GM23248 (cell line): Measurements from ENCODE around the gene PSMB5. TPM values are rescaled to one million over a fixed set of nuclear protein-coding genes. Genes with fewer than 3 reads are reported as not detected.

Experiments
- DNase-seq: peaks from one replicate; pipeline ENCODE4 v3.0.0-alpha.2; 2015
- H2AFZ ChIP-seq: fragments of 200-600 bp; sonication (generic); 2 replicates; pipeline ENCODE4 v1.6.1; 2016; ENCODE audit warnings: antibody characterized with exemption
- H3F3A ChIP-seq: fragments of 200-600 bp; sonication (generic); 2 replicates; pipeline ENCODE4 v1.6.1; 2016; ENCODE audit warnings: mild to moderate bottlenecking, antibody characterized with exemption, mixed run types; ENCODE audit not compliant: insufficient read depth
- H3K27ac ChIP-seq: fragments of 200-600 bp; sonication (generic); 2 replicates; pipeline ENCODE4 v1.5.1; 2016; ENCODE audit warnings: mild to moderate bottlenecking
- H3K27me3 ChIP-seq: fragments of 200-600 bp; sonication (generic); replicated peaks from 2 replicates; pipeline ENCODE4 v1.6.1; 2016; ENCODE audit warnings: mild to moderate bottlenecking; ENCODE audit not compliant: insufficient read depth
- H3K36me3 ChIP-seq: fragments of 200-600 bp; sonication (generic); 2 replicates; pipeline ENCODE4 v1.6.1; 2016; ENCODE audit warnings: low read depth, mild to moderate bottlenecking
- H3K4me1 ChIP-seq: fragments of 200-600 bp; sonication (generic); 2 replicates; pipeline ENCODE4 v1.6.1; 2016; ENCODE audit warnings: mild to moderate bottlenecking; ENCODE audit not compliant: insufficient read depth
- H3K4me2 ChIP-seq: fragments of 200-600 bp; sonication (generic); one replicate; pipeline ENCODE4 v1.6.1; 2016; ENCODE audit warnings: mild to moderate bottlenecking; ENCODE audit not compliant: unreplicated experiment
- H3K4me3 ChIP-seq: fragments of 200-600 bp; sonication (generic); 2 replicates; pipeline ENCODE4 v1.5.1; 2016; ENCODE audit warnings: mild to moderate bottlenecking
- H3K79me2 ChIP-seq: fragments of 200-600 bp; sonication (generic); 2 replicates; pipeline ENCODE4 v1.6.1; 2016; ENCODE audit warnings: mild to moderate bottlenecking; ENCODE audit not compliant: insufficient read depth
- H3K9ac ChIP-seq: fragments of 200-600 bp; sonication (generic); 2 replicates; pipeline ENCODE4 v1.6.1; 2016; ENCODE audit warnings: mild to moderate bottlenecking
- H3K9me2 ChIP-seq: fragments of 200-600 bp; sonication (generic); 2 replicates; pipeline ENCODE4 v1.6.1; 2016; ENCODE audit warnings: mixed run types, mild to moderate bottlenecking, moderate library complexity; ENCODE audit not compliant: insufficient read depth
- H3K9me3 ChIP-seq: fragments of 200-600 bp; sonication (generic); one replicate; pipeline ENCODE4 v1.6.1; 2017; ENCODE audit warnings: low read depth
- H4K20me1 ChIP-seq: fragments of 200-600 bp; sonication (generic); 2 replicates; pipeline ENCODE4 v1.6.0; 2016; ENCODE audit not compliant: insufficient read depth
- EZH2 ChIP-seq: fragments of 200-600 bp; sonication (generic); IDR thresholded peaks from 2 replicates; pipeline ENCODE4 v1.6.1; 2018; ENCODE audit warnings: antibody characterized with exemption, mild to moderate bottlenecking; ENCODE audit not compliant: insufficient read depth, poor library complexity, severe bottlenecking
- EZH2phosphoT487 ChIP-seq: fragments of 200-600 bp; sonication (generic); IDR thresholded peaks from 2 replicates; pipeline ENCODE4 v1.6.1; 2018; ENCODE audit warnings: antibody characterized with exemption, moderate library complexity, mild to moderate bottlenecking, low read depth; ENCODE audit not compliant: insufficient read depth
- WGBS, 2 experiments: methylation state at CpG; one replicate each; pipeline ENCODE4 v1.1.6; 2015 to 2017; ENCODE audit warnings: low lambda C conversion rate in 2 of 2, low coverage in 1 of 2; ENCODE audit errors: missing lambda C conversion rate in 2 of 2; 5-methylcytosine and 5-hydroxymethylcytosine counted together
- in situ Hi-C: fragments of 300-500 bp; cut with MboI; formaldehyde crosslinking; loops from 2 replicates; pipeline ENCODE4 v1.15.0; 2020
- polyA plus RNA-seq: library from polyadenylated mRNA; unstranded; fragments of >200 nt; fragmentation: Nextera tagmentation; extraction: Ambion mirVana; gene quantifications from 2 replicates; pipeline ENCODE4 v1.2.1, GENCODE V29; 2016
- total RNA-seq: library from RNA; depleted of rRNA; stranded (reverse); fragments of >200 nt; shearing (Covaris generic); gene quantifications from 2 replicates; pipeline ENCODE4 v1.2.3, GENCODE V29; 2014

Gene PSMB5
- total and polyA plus RNA-seq, 2 experiments from 2014 or later, result 263 to 274 TPM

- peak within 1 kb of the TSS; percentile 74 for H3K4me2 ChIP-seq
- H3K9me3 ChIP-seq, result no peaks in the 10 kb centered on the region
- no peak for TF ChIP-seq EZH2
- TF ChIP-seq EZH2phosphoT487, result no peak
- H3K36me3 ChIP-seq, result no peaks in the 10 kb centered on the region
- in situ Hi-C loops, result no loop called here
- peak within 1 kb of the TSS; percentile 78 for H3K4me3 ChIP-seq
- 1 to 2% methylated on average over 17 to 38 of the region's 40 CpGs for WGBS, 2 experiments
- peak within 1 kb of the TSS; percentile 76 for H3K9ac ChIP-seq
- no peaks in the 10 kb centered on the region for H3K9me2 ChIP-seq
- no peaks in the 10 kb centered on the region for H3K27me3 ChIP-seq
- peaks cover 5% of the 10 kb centered on the region; the same call in 1 of the 2 replicates for H3K79me2 ChIP-seq
- DNase-seq, result peak; percentile 89
- peak within 1 kb of the TSS; percentile 90 for H2AFZ ChIP-seq
- peaks cover 22% of the 10 kb centered on the region for H3K4me1 ChIP-seq
- H3F3A ChIP-seq, result peaks cover 25% of the 10 kb centered on the region; the same call in 1 of the 2 replicates
- no peaks in the 10 kb centered on the region for H4K20me1 ChIP-seq
- peak within 1 kb of the TSS; percentile 46 for H3K27ac ChIP-seq
Observed at GRCh38 chr14:23009939-23010726, 24.6 kb downstream of the PSMB5 start, which contains the start of gene C14orf93. C14orf93 (minus strand) TSS chr14:23010143; CDS start chr14:22999023, 11,120 bp downstream.

DNA sequence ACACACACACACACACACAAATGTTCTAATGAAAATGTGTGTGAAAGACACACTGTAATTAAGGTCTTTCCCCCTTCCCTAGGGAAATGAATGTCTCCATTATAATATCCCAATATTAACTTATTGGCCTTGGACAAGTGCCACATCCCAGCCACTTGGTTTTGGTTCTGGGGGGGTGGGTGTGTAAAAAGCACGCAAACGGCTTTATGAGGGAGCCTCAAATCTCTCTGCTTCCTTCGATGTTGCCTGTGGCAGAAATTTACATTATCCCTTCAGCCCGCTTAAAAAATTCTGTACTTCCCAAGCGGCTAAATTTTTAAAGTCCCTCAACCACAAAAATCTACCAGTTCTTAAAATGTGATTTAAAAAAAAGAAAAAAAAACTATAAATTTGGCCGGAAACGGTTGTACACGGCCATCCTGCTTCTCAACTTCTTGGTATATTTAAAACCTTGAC lies 25.2 kb downstream of the PSMB5 start:
- Histone ChIP-seq H3K9ac (peak overlapping the region; percentile 76), H3K4me2 (peak overlapping the region; percentile 74), H3K9me2 (no peaks in the 10 kb centered on the region), H3F3A (peaks cover 25% of the 10 kb centered on the region; the same call in 1 of the 2 replicates), H3K79me2 (peaks cover 5% of the 10 kb centered on the region; the same call in 1 of the 2 replicates), H3K27ac (peak overlapping the region; percentile 46), H3K27me3 (no peaks in the 10 kb centered on the region), H4K20me1 (no peaks in the 10 kb centered on the region), H3K9me3 (no peaks in the 10 kb centered on the region), H3K4me3 (peak overlapping the region; percentile 78), H2AFZ (peak overlapping the region; percentile 90), H3K36me3 (no peaks in the 10 kb centered on the region), H3K4me1 (peaks cover 22% of the 10 kb centered on the region)
- TF ChIP-seq EZH2phosphoT487, result no peak
- no peak for TF ChIP-seq EZH2
- WGBS, 2 experiments, result 9 to 10% methylated on average over 8 of the region's 8 CpGs
- DNase-seq, result no peak
- in situ Hi-C loops, result no loop called here

- no peaks in the 10 kb centered on the region for H3K9me2 ChIP-seq
- peaks cover 22% of the 10 kb centered on the region for H3K4me1 ChIP-seq
- H3K9ac ChIP-seq, result peak overlapping the region; percentile 76; the same call in 1 of the 2 replicates
- WGBS, 2 experiments, result 47% methylated on average over 3 of the region's 3 CpGs
- no peak for DNase-seq
- H3K27ac ChIP-seq, result no peak overlapping the region
- peak overlapping the region; percentile 78 for H3K4me3 ChIP-seq
- H3F3A ChIP-seq, result peaks cover 25% of the 10 kb centered on the region; the same call in 1 of the 2 replicates
- H3K9me3 ChIP-seq, result no peaks in the 10 kb centered on the region
- H3K27me3 ChIP-seq, result no peaks in the 10 kb centered on the region
- H4K20me1 ChIP-seq, result no peaks in the 10 kb centered on the region
- in situ Hi-C loops, result no loop called here
- H3K36me3 ChIP-seq, result no peaks in the 10 kb centered on the region
- H3K4me2 ChIP-seq, result peak overlapping the region; percentile 74
- H3K79me2 ChIP-seq, result peaks cover 5% of the 10 kb centered on the region; the same call in 1 of the 2 replicates
- peak overlapping the region; percentile 90 for H2AFZ ChIP-seq
- TF ChIP-seq EZH2, result no peak
- no peak for TF ChIP-seq EZH2phosphoT487
Observed at GRCh38 chr14:23008831-23009230, 25.9 kb downstream of the PSMB5 start.

DNA sequence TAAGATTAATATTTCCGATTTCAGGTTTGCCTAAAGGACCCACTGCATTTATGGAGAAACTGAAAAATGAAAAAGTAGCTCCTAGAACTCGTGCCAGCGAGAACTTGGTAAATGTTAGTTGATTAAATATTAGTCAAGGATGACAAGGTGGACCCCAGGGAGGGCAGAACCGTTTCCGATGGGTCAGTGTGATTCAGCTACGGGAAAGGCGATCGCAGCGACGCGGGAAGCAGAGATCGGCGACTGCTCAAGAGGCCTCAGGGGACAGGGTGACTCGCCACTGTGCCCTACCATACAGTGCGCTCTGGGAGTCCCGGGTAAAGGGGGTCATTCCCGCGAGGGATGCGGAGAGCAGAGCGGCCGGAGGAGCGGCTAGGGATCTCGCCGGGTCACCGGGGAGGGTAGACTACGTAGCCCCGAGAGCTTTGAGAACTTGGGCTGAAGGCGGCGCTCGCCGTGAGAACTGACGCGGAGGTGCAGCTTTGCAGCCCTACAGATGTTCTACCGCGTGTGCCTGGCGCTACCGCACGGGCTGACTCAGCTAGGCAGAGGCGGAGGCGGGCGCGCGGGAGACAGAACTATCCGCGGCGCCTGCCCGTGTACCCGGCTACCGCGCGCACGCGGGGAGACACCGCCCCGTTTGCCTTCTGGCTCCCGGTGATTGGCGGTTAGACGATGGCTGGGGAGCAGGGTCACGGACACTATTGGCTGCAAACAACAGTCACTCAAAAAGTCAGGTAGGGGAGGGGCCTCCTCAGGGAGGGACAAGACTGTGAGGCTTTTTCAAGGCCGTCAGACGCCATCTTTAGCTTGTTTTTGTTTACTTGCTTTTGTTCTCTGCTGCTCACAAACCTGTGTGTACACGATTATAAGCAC lies 27.9 kb downstream of the PSMB5 start:
- Histone ChIP-seq H4K20me1 (no peaks in the 10 kb centered on the region), H3K9ac (peak overlapping the region; percentile 89), H3K4me2 (peak overlapping the region; percentile 84), H3K4me3 (peak overlapping the region; percentile 79), H3K79me2 (peaks cover 5% of the 10 kb centered on the region; the same call in 1 of the 2 replicates), H3F3A (peaks cover 25% of the 10 kb centered on the region; the same call in 1 of the 2 replicates), H2AFZ (peak overlapping the region; percentile 97), H3K27ac (peak overlapping the region; percentile 88), H3K9me2 (no peaks in the 10 kb centered on the region), H3K4me1 (peaks cover 22% of the 10 kb centered on the region), H3K36me3 (no peaks in the 10 kb centered on the region), H3K27me3 (no peaks in the 10 kb centered on the region), H3K9me3 (no peaks in the 10 kb centered on the region)
- DNase-seq, result peak; percentile 99
- 1 to 2% methylated on average over 62 of the region's 62 CpGs for WGBS, 2 experiments
- TF ChIP-seq EZH2, result no peak
- TF ChIP-seq EZH2phosphoT487, result no peak
- in situ Hi-C loops, result no loop called here
